Glomerular endothelial cell (primary cell): ENCODE data around the gene GPR176. TPM values are rescaled to one million over a fixed set of nuclear protein-coding genes. Genes with fewer than 3 reads are reported as not detected.

ENCODE experiments used
- DNase-seq: peaks from one replicate; pipeline ENCODE4 v3.0.0-alpha.2; 2011; ENCODE audit warnings: low read depth, low spot score; ENCODE audit errors: extremely low read depth
- total RNA-seq: library from RNA; depleted of rRNA; stranded (reverse); fragments of >200 nt; gene quantifications from 2 replicates; pipeline ENCODE4 v1.2.3, GENCODE V29; 2015

GPR176 gene
- total RNA-seq, 1 donor from 2014 or later = 26.5 TPM

GRCh38 chr15:39752991-39753390 is 167.1 kb downstream of the GPR176 start:
- no peak for DNase-seq

- DNase-seq = no peak
These were observed 167.8 kb downstream of the GPR176 start for GRCh38 chr15:39752246-39752645.

Other genes starting within 250 kb of the GPR176 start
- gene FSIP1, start 137.4 kb downstream of the GPR176 start, total RNA-seq = 0.06 and 0.73 TPM in 2 replicates
- gene EIF2AK4, start 13.8 kb upstream of the GPR176 start, total RNA-seq = 52.2 and 72.9 TPM in 2 replicates
- gene SRP14, start 118.9 kb upstream of the GPR176 start, total RNA-seq = 383 and 571 TPM in 2 replicates
- gene BMF, start 188.6 kb upstream of the GPR176 start, total RNA-seq = 13.0 and 48.1 TPM in 2 replicates
- gene BUB1B, start 240.8 kb upstream of the GPR176 start, total RNA-seq = 14.0 and 15.2 TPM in 2 replicates